ENCODE measurements around the gene CHPF2.
A peak's percentile ranks its signal among the peaks of the same experiment; 100 is the strongest.

The CHPF2 gene, protein sequence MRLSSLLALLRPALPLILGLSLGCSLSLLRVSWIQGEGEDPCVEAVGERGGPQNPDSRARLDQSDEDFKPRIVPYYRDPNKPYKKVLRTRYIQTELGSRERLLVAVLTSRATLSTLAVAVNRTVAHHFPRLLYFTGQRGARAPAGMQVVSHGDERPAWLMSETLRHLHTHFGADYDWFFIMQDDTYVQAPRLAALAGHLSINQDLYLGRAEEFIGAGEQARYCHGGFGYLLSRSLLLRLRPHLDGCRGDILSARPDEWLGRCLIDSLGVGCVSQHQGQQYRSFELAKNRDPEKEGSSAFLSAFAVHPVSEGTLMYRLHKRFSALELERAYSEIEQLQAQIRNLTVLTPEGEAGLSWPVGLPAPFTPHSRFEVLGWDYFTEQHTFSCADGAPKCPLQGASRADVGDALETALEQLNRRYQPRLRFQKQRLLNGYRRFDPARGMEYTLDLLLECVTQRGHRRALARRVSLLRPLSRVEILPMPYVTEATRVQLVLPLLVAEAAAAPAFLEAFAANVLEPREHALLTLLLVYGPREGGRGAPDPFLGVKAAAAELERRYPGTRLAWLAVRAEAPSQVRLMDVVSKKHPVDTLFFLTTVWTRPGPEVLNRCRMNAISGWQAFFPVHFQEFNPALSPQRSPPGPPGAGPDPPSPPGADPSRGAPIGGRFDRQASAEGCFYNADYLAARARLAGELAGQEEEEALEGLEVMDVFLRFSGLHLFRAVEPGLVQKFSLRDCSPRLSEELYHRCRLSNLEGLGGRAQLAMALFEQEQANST

DNA sequence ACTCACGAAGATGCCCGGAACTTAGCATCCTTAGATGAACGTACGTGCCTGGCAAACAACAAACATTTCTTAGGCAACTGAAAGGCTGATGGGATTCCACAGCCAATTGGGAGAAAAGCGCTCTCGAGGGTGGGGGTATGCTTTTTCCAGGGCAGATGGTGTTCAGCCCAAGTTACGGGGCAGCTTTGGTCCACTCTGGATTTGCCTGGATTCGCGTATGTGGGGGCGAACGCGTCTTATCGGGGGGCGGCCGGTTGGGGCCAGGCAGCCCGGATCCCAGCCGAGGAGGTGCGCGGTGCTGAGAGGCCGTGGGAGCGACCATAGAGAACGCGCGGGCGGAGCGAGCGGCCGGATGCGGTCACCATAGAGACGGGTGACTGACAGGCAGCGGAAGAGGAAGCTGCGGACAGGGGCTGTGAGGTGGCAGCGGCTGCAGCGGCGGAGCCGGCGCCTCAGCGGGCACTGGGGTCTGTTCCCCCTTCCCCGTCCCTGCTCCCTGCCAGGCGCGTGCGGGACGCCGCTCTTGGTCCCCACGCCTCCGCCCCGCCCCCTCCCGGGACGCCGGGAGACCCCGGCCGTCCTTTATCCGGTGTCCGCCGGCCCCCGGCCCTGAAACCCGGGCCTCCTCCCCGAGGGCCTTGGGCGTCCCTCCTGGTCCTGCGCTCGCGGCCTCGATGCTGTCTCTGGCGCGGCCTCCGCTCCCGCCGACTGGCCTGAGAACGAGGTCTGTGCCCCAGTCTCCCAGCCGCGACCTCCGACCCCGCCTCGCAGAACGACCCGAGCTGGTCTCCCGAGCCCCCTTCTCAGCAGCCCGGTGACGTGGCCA, at the start of gene CHPF2:
Gene CHPF2, plus strand, starts transcription at position 393 of the 826 bp plus-strand sequence. CDS start 1,529 bp downstream, outside the sequence.
- peak; percentile 55 for DNase-seq (ENCODE audit: low read depth)

DNA sequence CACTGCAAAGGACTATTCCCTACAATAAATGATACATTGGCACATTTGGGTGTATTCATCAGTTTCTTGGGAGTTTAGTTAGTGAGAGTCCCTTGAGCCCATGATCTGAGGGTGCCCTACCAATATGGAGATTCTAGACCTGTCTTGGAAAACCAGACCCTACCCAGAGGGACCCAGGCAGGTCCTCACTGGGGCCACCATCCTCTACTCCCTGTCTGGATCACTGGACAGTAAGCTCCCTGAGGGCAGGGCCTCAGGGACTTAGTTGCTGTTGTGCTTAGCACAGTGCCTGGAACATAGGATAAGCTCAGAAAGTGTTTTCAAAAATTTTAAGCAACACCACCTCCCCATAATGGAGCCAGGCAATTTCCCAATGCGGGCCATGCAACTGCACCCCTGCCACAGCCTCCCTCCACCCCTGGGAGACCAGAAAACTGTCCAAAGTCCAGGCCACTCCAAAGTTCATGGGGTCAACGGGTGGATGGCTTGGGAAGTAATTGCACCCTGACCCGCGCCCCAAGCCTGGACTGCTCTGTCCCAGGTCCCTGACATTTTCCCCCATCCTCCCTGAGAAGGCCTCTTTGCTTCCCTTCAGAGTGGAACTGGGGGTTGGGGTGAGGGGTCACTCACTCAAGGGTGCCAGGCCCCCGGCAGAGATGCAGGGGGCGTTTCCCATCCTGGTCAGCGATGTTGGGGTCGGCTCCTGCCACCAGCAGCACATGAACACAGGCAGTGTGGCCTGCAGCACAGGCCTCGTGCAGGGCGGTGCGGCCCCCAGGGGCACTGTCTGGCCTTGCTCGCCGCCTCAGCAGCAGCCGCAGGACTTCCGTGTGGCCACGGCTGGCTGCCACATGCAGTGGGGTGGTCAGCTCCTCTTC, 46.3 kb upstream of the CHPF2 start:
- no peak for DNase-seq (ENCODE audit: low read depth)

DNA sequence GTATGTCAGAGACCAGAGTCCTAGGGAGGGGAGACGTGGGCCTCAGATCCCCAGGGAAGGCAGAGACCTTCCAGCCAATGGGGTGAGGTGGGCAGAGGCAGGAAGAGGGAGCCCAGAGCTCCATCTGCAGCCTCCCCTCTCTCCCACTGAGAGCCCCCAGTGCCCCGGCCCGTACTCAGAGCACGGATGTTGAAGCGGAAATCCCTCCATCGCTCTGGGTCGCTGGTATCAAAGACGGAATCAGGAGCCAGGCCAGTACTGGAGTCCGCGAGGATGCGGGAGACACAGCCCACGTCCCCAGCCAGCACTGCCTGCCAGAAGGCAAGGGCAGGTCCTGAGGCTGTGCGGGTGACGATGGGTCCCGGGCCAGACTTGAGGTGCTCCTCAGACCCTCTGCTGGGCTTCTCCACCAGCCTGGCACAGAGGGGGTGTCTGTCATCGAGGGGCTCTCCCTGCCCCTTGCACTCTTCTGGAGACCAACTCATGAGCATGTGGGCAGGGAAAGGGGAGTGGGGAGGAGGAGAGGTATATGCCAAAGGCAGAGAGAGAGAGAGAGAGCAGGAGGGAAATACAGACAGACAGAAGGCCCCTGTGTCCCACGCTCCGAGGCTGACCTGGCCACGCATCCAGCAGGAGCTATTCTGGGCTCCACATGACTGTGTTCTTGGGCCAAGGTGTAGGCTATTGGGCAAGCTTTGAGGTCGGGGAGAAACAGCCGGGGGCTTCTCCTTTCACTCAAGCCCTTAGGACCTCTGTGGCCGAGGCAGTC, 45.5 kb upstream of the CHPF2 start, which contains the start of gene ASB10:
Gene ASB10, minus strand, starts transcription at position 611 of the 769 bp plus-strand sequence. Its CDS starts 120 bp downstream, at position 491.
- DNase-seq (ENCODE audit: low read depth): no peak

DNA sequence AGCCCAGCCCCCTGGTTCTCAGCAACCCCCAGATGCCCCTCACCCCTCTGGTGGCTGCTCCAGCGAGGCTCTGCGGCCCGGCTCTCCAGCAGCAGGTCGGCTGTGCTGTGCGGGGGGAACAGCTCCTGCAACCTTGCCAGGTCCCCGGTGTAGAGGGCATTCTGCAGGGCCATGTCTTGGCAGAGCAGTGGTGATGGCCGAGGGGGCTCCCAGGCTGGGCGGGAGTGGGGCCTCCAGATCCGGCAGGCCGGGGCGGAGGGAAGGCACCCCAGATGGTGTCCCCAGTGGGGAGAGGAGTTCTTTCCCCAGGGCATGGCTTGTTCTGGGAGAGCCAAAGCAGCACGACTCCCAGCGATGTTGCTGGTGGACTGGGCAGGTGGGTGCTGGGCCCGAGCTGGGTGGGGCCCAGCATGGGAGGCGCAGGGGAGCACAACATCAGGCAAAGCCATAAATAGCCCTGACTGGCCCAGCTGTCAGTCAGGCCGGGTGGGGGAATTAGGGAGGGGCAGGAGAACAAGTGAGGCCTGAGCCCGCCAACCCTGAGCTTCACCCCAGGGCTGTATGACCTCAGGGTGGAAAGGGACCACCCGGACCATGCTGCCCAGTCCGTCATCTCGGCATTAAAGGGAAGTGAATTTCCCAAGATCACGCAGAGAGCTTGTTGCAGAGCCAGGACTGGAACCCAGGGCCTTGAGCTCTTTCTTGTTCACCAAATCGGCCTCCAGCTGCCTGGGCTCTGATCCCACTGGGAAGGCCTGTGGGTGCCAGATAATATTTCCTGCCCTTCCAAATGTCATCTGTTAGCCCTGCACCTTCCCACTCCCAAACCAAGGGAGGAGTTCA, 44.7 kb upstream of the CHPF2 start:
- DNase-seq (ENCODE audit: low read depth): no peak

DNA sequence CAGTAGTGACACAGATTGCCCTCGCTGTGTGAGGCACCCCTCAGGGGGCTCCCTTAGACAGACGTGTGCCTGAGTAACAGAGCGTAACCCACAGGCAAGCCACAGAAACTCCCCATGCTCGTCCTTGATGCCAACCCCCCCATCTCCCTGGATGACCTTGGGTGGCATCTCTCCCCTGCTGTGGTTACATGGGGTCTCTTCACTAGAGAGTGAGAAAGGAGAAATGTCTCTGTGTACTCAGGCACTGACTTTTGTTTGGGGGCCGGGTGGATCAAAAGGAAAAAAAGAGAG, 44.1 kb upstream of the CHPF2 start:
- DNase-seq (ENCODE audit: low read depth): no peak

DNA sequence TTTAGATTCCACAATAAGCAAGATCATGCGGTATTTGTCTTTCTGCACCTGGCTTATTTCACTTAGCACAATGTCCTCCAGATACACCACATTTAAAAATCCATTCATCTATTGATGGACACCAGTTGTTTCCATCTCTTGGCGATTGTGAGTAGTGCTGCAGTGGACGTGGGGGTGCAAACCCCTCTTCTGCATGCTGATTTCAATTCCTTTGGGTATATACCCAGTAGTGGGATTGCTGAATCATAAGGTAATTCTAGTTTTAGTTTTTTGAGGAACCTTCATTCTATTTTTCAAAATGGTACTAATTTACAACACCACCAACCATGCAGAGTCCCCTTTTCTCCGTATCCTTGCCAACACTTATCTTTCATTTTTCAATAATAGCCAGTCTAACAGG, 43.2 kb upstream of the CHPF2 start:
- DNase-seq (ENCODE audit: low read depth): no peak

DNA sequence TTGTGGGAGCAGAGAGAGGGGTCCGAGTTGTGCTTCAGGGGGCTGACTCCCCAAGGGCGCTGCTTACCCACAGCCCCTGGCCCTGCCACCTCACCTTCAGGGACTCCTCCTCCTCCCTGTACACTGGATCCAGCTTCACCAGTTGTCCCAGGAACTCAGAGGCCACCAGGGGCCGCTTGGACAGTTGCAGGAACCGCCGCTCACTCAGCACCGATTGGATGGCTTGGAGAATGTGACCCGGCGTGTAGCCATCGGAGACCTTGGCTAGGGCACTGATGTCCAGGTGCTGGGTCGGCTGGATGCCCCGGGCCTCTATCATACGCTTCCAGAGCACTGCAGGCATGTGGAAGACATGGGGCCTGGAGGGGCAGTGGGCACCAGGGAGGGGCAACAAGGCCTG, 40.7 kb upstream of the CHPF2 start:
- no peak for DNase-seq (ENCODE audit: low read depth)

DNA sequence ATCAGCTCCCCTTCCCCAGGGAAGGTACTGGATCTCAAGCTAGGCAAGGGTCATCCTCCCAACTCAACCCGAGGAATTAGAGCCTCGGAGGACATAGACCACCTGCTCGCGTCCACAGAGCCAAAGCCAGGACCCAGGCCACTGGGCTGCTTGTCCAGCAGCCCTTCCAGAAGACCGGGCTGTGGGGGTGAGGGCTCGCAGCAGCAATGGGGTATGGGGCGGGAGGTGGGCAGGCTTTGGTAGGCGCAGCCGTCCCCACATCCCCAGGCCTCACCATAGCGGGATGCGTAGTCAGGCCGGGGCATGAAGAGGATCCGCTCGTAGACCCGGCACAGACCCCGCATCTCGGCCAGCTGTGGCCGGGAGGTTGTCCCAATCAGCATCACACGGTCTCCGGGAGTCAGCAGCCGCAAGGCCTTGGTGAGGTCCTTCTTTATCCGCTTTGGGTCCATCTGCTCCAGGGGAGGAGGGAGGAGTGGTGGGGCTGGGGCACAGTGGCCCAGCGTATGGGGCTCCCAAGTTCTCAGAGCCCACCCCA, 40.2 kb upstream of the CHPF2 start:
- DNase-seq (ENCODE audit: low read depth): no peak

DNA sequence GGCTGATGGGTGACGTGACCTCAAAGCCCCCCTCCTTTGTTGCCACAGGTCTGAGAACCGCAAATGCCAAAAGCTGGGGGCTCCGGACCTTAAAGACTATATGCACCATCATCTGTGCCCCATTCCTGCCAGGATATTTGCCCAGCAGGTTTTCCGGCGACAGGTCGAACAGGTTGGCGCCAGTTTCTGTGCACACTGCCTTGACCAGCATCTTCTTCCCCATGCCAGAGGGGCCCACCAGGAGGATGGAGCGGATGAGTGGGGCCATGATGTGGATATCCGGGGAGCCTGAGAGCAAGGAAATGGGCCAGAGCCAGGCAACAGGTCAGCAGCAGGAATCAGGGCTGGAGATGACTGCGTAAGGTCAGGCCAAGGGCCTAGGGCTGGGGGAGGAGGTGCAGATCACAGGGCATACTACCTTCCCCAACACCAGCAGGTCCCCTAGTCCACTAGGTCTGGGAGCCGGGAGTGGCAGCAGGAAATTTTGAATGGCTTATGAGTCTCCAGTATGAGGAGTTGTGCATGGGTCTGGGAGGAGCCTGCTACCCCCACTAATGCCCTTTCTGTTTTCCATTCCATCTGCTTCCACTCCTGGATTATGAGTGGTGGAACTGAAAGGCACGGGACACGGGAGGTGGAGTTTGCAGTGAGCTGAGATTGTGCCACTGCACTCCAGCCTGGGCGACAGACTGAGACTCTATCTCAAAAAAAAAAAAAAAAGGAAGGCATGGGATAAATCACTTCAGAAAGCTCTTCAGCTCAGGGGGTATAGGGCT, 38.9 kb upstream of the CHPF2 start:
- no peak for DNase-seq (ENCODE audit: low read depth)

DNA sequence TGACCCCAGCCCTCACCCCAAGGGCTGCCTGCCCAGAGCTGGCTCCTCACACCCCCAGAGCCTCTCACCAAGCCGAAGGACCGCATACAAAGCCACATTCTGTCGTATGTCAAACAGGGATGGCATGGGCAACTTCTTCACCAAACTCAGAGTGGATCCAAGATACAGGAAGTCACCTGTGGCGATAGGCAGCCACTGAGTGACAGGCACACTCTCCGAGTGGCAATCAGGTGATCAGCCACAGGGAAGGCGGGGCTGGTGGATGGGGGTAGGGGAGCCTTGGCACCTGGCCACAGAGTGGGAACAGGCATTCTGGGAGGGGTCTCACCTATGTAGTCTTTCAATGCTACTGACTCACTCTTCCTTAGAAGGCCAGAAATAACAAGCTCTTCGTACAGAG, 38.1 kb upstream of the CHPF2 start:
- no peak for DNase-seq (ENCODE audit: low read depth)

DNA sequence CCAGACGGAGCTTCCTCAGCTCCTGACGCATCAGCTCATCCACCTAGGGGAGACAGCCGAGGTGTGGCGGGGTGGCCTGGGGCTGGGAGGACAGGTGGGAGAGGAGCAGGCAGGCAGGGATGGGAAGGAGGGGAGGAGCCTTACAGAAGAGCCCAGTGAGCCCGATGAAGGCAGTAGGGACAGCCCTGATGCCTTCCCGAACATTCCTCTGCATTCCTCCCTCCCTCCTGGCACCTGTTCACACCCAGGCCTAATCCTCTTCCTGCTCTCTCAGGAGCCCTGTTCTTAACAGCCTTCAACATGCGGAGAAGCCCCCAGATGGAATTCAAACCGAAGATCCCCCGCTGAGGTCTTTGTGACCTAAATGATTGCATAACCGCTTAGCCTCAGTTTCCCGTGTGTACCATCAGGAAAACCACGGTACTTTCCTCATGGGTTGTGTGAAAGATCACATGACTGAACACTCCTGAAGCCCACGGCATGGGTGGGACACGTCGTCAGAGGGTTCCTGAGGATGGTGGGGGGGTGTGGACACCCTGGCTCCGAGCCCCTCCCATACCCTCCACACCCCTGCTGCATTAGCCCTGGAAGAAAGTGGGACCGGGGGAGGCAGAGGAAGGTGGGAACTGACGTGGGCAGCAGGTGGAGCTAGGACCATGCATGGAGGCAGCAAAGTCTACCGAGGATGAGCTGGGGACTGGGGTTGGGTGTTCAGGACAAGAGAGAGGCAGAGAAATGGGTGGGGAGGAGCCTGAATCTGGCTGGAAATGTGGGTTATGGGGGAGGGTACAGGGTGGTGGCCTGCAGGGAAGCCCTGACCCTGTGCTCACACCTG, 36.5 kb upstream of the CHPF2 start:
- DNase-seq (ENCODE audit: low read depth): no peak

DNA sequence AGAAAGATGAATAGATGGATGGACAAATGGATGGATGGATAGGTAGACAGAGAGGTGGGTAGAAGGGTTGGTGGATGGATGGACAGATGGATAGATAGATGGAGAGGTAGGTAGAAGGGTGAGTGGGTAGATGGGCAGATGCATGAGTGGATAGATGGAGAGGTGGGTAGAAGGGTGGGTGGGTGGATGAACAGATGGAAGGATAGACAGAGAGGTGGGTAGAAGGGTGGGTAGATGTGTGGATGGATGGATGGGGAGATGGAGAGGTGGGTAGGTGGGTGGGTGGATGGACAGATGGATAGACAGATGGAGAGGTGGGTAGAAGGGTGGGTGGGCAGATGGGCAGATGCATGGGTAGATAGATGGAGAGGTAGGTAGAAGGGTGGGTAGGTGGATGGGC, 34.4 kb upstream of the CHPF2 start:
- DNase-seq (ENCODE audit: low read depth): no peak

DNA sequence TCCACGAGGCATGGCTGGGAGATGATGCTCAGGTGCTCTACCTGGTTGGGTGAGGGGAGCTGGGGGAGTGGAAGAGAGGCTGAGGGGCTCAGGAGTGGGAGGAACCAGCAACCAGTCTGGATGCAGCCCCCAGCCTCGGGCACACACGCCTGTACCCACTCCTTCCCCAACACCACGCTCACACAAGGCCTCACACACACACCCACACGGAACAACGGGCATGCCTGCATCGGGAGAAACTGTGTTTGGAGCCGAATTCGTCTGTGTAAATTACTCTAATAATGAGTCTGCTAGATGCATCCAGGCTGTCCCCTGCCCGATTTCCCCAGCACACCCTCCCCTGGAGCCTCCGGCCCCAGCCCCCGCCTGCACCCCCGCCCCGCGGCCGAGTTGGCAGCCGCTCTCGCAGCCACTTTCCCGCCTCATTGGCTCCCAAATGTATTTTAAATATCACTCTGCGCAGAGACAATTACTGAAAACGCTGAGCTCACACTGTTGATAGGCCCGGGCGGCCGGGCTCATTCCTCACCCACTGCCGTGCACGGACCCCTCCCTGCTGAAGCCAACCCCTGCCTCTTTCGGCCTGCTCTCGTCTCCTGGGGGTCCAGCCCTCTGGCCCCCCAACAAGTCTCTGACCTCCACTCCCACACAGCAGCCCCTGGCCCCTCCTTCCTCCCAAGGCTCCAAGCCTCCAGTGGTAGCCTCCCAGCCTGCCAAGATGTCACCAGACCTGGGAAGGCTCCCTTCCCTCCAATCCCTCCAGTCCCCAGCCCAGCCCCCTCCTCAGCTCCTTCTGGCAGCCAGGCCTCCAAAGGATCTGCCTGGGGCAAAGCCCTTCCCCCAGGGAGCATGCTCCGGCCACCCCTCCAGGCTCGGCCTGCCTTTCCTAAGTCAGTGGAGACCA, 33.1 kb upstream of the CHPF2 start:
- DNase-seq (ENCODE audit: low read depth): no peak

DNA sequence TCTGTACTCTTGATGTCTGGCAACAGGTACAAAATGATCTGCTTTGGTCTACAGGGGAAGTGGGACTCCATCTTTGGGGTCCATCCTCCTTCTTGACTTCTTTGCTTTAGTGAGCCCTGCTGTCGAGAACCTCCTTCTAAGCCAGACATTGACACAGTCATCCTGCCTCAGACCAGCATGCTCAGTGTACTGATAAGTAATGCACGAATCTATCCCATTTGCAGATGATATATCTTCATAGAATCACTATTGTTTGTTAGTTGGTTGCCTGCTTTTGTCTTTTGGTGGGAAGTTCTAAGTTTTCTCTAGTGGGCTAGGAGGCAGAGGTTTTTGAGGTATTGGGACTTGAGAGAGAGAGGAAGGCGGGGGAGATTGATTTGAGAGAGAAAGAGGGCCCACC, 30.9 kb upstream of the CHPF2 start:
- DNase-seq (ENCODE audit: low read depth): no peak

DNA sequence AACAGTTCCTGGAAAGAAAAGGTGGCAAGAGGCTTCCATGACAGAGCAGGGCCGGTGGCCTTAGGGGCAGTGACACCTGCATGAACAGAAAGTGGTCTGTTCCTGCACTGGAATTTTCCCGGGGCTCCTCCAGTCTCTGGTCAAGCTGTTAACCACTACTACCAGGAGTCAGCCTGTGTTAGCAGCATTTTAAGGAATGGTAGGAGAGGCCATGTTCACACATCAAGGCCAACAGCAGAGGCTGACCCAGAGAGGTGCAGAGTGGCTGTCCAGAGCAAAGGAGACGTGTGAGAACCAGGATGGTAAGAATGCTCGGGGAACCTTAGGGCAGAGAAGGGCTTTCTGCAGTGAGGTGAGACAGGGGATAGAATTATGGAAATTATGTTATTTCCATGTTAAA, 30.5 kb upstream of the CHPF2 start:
- no peak for DNase-seq (ENCODE audit: low read depth)

DNA sequence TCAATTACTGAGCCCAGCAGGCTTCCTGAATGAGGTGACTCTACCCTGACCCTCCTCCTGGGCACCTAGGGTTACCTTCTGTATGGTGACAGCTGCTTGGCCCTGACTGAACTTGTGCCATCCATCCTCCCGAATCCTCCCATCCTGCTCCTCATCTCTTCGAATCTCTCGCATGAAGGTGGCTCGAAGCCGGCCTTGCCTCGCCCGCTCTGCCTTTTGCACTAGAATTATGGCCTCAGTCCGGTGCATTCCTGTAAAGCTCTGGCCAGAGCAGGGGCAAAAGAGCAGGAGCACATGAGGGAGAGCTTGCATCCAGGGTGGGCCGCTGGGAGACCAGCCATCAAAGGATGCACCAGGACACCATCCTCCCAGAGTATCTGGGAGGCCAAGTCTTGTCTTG, 29.4 kb upstream of the CHPF2 start:
- DNase-seq (ENCODE audit: low read depth): no peak
